Activated CD8-positive, alpha-beta memory T cell treated with anti-CD3 and anti-CD28 coated beads for 1 hour (primary cell): ENCODE data around the gene TYW5.

Experiments
- DNase-seq, 2 donors: peaks; one replicate each; pipeline ENCODE4 v3.0.0-alpha.2; 2020; ENCODE audit warnings: low read depth in 1 of 2; ENCODE audit errors: extremely low read depth in 1 of 2

The TYW5 gene

GRCh38 chr2:199975273-199975895 lies 20.1 kb upstream of the TYW5 start:
- DNase-seq, result no peak

GRCh38 chr2:199973703-199974102 lies 18.4 kb upstream of the TYW5 start:
- no peak for DNase-seq

GRCh38 chr2:199972088-199972626 lies 16.9 kb upstream of the TYW5 start:
- DNase-seq, result no peak

- no peak for DNase-seq
Observed at GRCh38 chr2:199968126-199968525, 12.8 kb upstream of the TYW5 start.

GRCh38 chr2:199966976-199967375 lies 11.7 kb upstream of the TYW5 start:
- DNase-seq, result no peak

GRCh38 chr2:199966405-199966804 lies 11.1 kb upstream of the TYW5 start:
- no peak for DNase-seq

GRCh38 chr2:199962203-199962602 lies 6.9 kb upstream of the TYW5 start:
- no peak for DNase-seq

GRCh38 chr2:199958014-199958413 lies 2.7 kb upstream of the TYW5 start:
- DNase-seq, result no peak

GRCh38 chr2:199956062-199956380 lies 730 bp upstream of the TYW5 start:
- no peak for DNase-seq

GRCh38 chr2:199955007-199955338 lies 318 bp downstream of the TYW5 start:
- DNase-seq, result no peak

- no peak for DNase-seq
Observed at GRCh38 chr2:199951023-199951422, 4.3 kb downstream of the TYW5 start.

GRCh38 chr2:199950396-199950795 lies 4.9 kb downstream of the TYW5 start:
- DNase-seq, result no peak

- no peak for DNase-seq
Observed at GRCh38 chr2:199946836-199947235, 8.5 kb downstream of the TYW5 start.

GRCh38 chr2:199946196-199946595 lies 9.1 kb downstream of the TYW5 start:
- no peak for DNase-seq

GRCh38 chr2:199943373-199943772 lies 11.9 kb downstream of the TYW5 start:
- no peak for DNase-seq

- no peak for DNase-seq
Observed at GRCh38 chr2:199940373-199940772, 14.9 kb downstream of the TYW5 start.

- DNase-seq, result no peak
Observed at GRCh38 chr2:199936554-199936953, 18.7 kb downstream of the TYW5 start.

- no peak for DNase-seq
Observed at GRCh38 chr2:199933466-199933865, 21.8 kb downstream of the TYW5 start.

GRCh38 chr2:199932312-199932855 lies 22.9 kb downstream of the TYW5 start:
- no peak for DNase-seq

GRCh38 chr2:199929262-199929661 lies 26.0 kb downstream of the TYW5 start:
- DNase-seq, result no peak

GRCh38 chr2:199928626-199929025 lies 26.7 kb downstream of the TYW5 start:
- DNase-seq, result no peak

- DNase-seq, result no peak
Observed at GRCh38 chr2:199928226-199928625, 27.1 kb downstream of the TYW5 start.

- DNase-seq, result no peak
Observed at GRCh38 chr2:199926806-199927205, 28.5 kb downstream of the TYW5 start.
